ENCODE measurements around the gene NRXN3. TPM values are rescaled to one million over a fixed set of nuclear protein-coding genes. Genes with fewer than 3 reads are reported as not detected.

NRXN3 gene
- total and polyA plus RNA-seq, 2 experiments from 2014 or later = 0.69 to 1.5 TPM

- Histone ChIP-seq H3K9me3 (ENCODE audit: low read depth) (no peaks in the 10 kb centered on the region), H3K27me3 (peaks cover 2% of the 10 kb centered on the region), H3K36me3 (no peaks in the 10 kb centered on the region), H3K27ac (no peak overlapping the region), H3K4me1 (ENCODE audit: low read depth) (no peaks in the 10 kb centered on the region), H3K4me3 (no peak overlapping the region)
- no peak for TF ChIP-seq CTCF (IDR thresholded peaks at IDR 0.05; ENCODE audit: low read depth, low read length)
- DNase-seq (ENCODE audit: low read depth in 1 of 2, low spot score in 1 of 2) = no peak
Observed at GRCh38 chr14:79878785-79879184, 1708.6 kb downstream of the NRXN3 start.

- no peak for TF ChIP-seq CTCF (IDR thresholded peaks at IDR 0.05; ENCODE audit: low read depth, low read length)
- Histone ChIP-seq H3K9me3 (ENCODE audit: low read depth) (no peaks in the 10 kb centered on the region), H3K27ac (no peak overlapping the region), H3K27me3 (peaks cover 2% of the 10 kb centered on the region), H3K4me1 (ENCODE audit: low read depth) (no peaks in the 10 kb centered on the region), H3K36me3 (no peaks in the 10 kb centered on the region), H3K4me3 (no peak overlapping the region)
- DNase-seq (ENCODE audit: low read depth in 1 of 2, low spot score in 1 of 2) = no peak
Observed at GRCh38 chr14:79881299-79881698, 1711.1 kb downstream of the NRXN3 start.

- H3K4me1 ChIP-seq (ENCODE audit: low read depth) = no peaks in the 10 kb centered on the region
- no peaks in the 10 kb centered on the region for H3K27me3 ChIP-seq
- TF ChIP-seq CTCF (IDR thresholded peaks at IDR 0.05; ENCODE audit: low read depth, low read length) = no peak
- no peak for DNase-seq (ENCODE audit: low read depth in 1 of 2, low spot score in 1 of 2)
- H3K4me3 ChIP-seq = no peak overlapping the region
- H3K9me3 ChIP-seq (ENCODE audit: low read depth) = no peaks in the 10 kb centered on the region
- H3K36me3 ChIP-seq = no peaks in the 10 kb centered on the region
- no peak overlapping the region for H3K27ac ChIP-seq
Observed at GRCh38 chr14:79890527-79890926, 1720.4 kb downstream of the NRXN3 start.

- no peak for TF ChIP-seq CTCF (IDR thresholded peaks at IDR 0.05; ENCODE audit: low read depth, low read length)
- Histone ChIP-seq H3K9me3 (ENCODE audit: low read depth) (no peaks in the 10 kb centered on the region), H3K4me1 (ENCODE audit: low read depth) (peaks cover 6% of the 10 kb centered on the region), H3K4me3 (no peak overlapping the region), H3K36me3 (no peaks in the 10 kb centered on the region), H3K27me3 (no peaks in the 10 kb centered on the region), H3K27ac (no peak overlapping the region)
- peak in 1 of 2 donors; percentile 26 for DNase-seq (ENCODE audit: low read depth in 1 of 2, low spot score in 1 of 2)
Observed at GRCh38 chr14:79896009-79896408, 1725.8 kb downstream of the NRXN3 start.

GRCh38 chr14:79899610-79900009 lies 1729.4 kb downstream of the NRXN3 start:
- no peaks in the 10 kb centered on the region for H3K36me3 ChIP-seq
- no peak for DNase-seq (ENCODE audit: low read depth in 1 of 2, low spot score in 1 of 2)
- no peaks in the 10 kb centered on the region for H3K9me3 ChIP-seq (ENCODE audit: low read depth)
- no peak overlapping the region for H3K4me3 ChIP-seq
- peaks cover 6% of the 10 kb centered on the region for H3K4me1 ChIP-seq (ENCODE audit: low read depth)
- TF ChIP-seq CTCF (IDR thresholded peaks at IDR 0.05; ENCODE audit: low read depth, low read length) = no peak
- H3K27ac ChIP-seq = no peak overlapping the region
- no peaks in the 10 kb centered on the region for H3K27me3 ChIP-seq

- H3K4me1 ChIP-seq (ENCODE audit: low read depth) = peaks cover 5% of the 10 kb centered on the region
- H3K4me3 ChIP-seq = no peak overlapping the region
- no peak for DNase-seq (ENCODE audit: low read depth in 1 of 2, low spot score in 1 of 2)
- TF ChIP-seq CTCF (IDR thresholded peaks at IDR 0.05; ENCODE audit: low read depth, low read length) = no peak
- no peaks in the 10 kb centered on the region for H3K27me3 ChIP-seq
- no peaks in the 10 kb centered on the region for H3K9me3 ChIP-seq (ENCODE audit: low read depth)
- no peaks in the 10 kb centered on the region for H3K36me3 ChIP-seq
- H3K27ac ChIP-seq = no peak overlapping the region
Observed at GRCh38 chr14:79904497-79904896, 1734.3 kb downstream of the NRXN3 start.

Measured in cardiac muscle cell (in vitro differentiated cells and primary cell).